ENCODE measurements around the gene ZNF69. TPM values are rescaled to one million over a fixed set of nuclear protein-coding genes. Genes with fewer than 3 reads are reported as not detected.

The ZNF69 gene
- total and polyA plus RNA-seq, 2 of the 4 experiments (the other 2 are of a cell fraction) = 2.7 to 12.0 TPM

DNA sequence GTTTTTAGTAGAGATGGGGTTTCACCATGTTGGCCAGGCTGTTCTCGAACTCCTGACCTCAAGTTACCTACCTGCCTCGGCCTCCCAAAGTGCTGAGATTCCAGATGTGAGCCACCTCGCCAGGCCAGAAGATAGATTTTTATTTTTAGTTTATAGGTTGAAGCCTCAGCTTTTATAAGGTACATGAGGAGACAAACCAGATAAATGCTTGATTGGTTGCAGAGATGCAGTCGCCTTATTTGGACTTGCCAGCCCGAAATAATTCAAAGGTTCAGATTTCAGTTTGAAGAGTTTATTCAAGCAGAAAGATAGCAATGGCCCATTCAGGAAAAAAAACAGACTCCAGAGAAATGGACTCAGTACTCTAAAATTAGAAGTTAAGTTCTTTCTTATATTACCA is 3.1 kb downstream of the ZNF69 start:
- Histone ChIP-seq H3K4me2 (ENCODE audit: low read depth, low read length) (no peak overlapping the region), H2AFZ (replicated peaks; ENCODE audit: low read length, poor library complexity) (no peak overlapping the region), H3K79me1 (ENCODE audit: low read depth in 1 of 2, low read length in 2 of 2) (peaks cover 25 to 26% of the 10 kb centered on the region in 2 experiments; a peak in 3 of 4 replicates), H3K27me3 (ENCODE audit: control insufficient read depth, insufficient read depth, low read length) (no peaks in the 10 kb centered on the region), H3K27ac (ENCODE audit: insufficient read depth, low read length) (no peak overlapping the region), H4K20me1 (ENCODE audit: insufficient read depth, low read length) (no peaks in the 10 kb centered on the region), H3K9me1 (ENCODE audit: insufficient read depth, low read length) (peaks cover 3% of the 10 kb centered on the region; the same call in 1 of the 2 replicates), H2BK120ac (ENCODE audit: low read depth, low read length) (no peak overlapping the region), H3K9ac (ENCODE audit: low read depth, low read length) (no peak overlapping the region), H4K5ac (ENCODE audit: low read depth, low read length) (no peak overlapping the region), H2BK15ac (ENCODE audit: low read depth, low read length) (no peak overlapping the region), H3K4me1 (ENCODE audit: control insufficient read depth, insufficient read depth, low read length) (peaks cover 2% of the 10 kb centered on the region; the same call in 1 of the 2 replicates), H3K4ac (ENCODE audit: low read depth, low read length) (no peak overlapping the region), H3K4me3 (ENCODE audit: insufficient read depth, low read depth, low read length) (no peak overlapping the region), H3K18ac (ENCODE audit: low read depth, low read length) (no peak overlapping the region), H3K36me3 (ENCODE audit: control insufficient read depth, insufficient read depth, low read length) (peaks cover 12% of the 10 kb centered on the region), H3K23ac (ENCODE audit: low read depth, low read length) (no peak overlapping the region), H2AK9ac (replicated peaks; ENCODE audit: low read depth, low read length, poor library complexity) (no peak overlapping the region), H4K91ac (ENCODE audit: insufficient read depth, low read depth, low read length) (no peak overlapping the region), H2BK5ac (ENCODE audit: low read depth, low read length, poor library complexity, severe bottlenecking) (no peak overlapping the region), H3K14ac (replicated peaks; ENCODE audit: low read depth, low read length) (no peak overlapping the region), H4K8ac (ENCODE audit: low read depth in 2 of 2, low read length in 2 of 2) (no peak overlapping the region), H2AK5ac (ENCODE audit: low read depth, low read length) (no peak overlapping the region), H3K9me3 (ENCODE audit: control insufficient read depth, insufficient read depth, low read length) (peaks cover 13% of the 10 kb centered on the region), H2BK20ac (ENCODE audit: low read depth, low read length) (no peak overlapping the region), H3K56ac (ENCODE audit: extremely low read depth, insufficient read depth, low read length) (no peak overlapping the region)
- ATAC-seq (ENCODE audit: low read depth) (no peak), DNase-seq (no peak)
- ChIA-PET POLR2A (ENCODE audit: unreplicated experiment) (no interaction called here), CTCF (no interaction called here)
- TF ChIP-seq RFX5 (IDR thresholded peaks at IDR 0.05; ENCODE audit: low read depth, low read length) (no peak), FOS (IDR thresholded peaks at IDR 0.05; ENCODE audit: low read depth, low read length) (no peak), RAD21 (IDR thresholded peaks at IDR 0.05; ENCODE audit: low read length) (no peak), SMC3 (IDR thresholded peaks at IDR 0.05; ENCODE audit: low read depth, low read length) (no peak), CHD1 (IDR thresholded peaks at IDR 0.05; ENCODE audit: low read depth, low read length) (no peak), POLR2A (IDR thresholded peaks at IDR 0.05; ENCODE audit: low read depth, low read length) (no peak), CEBPB (IDR thresholded peaks at IDR 0.05; ENCODE audit: low read depth, low read length) (no peak), MXI1 (IDR thresholded peaks at IDR 0.05; ENCODE audit: borderline replicate concordance, low read depth, low read length) (no peak), RCOR1 (IDR thresholded peaks at IDR 0.05; ENCODE audit: insufficient replicate concordance, low read length) (no peak), NFE2L2 (IDR thresholded peaks at IDR 0.05; ENCODE audit: low read depth, low read length) (no peak), ELK1 (IDR thresholded peaks at IDR 0.05; ENCODE audit: borderline replicate concordance, low read depth, low read length) (no peak), MAFK (IDR thresholded peaks at IDR 0.05; ENCODE audit: low read depth, low read length) (no peak), BHLHE40 (IDR thresholded peaks at IDR 0.05; ENCODE audit: low read depth, low read length) (no peak), MAZ (IDR thresholded peaks at IDR 0.05; ENCODE audit: borderline replicate concordance, low read depth, low read length) (no peak)
- TF ChIP-seq, protein P1, sequence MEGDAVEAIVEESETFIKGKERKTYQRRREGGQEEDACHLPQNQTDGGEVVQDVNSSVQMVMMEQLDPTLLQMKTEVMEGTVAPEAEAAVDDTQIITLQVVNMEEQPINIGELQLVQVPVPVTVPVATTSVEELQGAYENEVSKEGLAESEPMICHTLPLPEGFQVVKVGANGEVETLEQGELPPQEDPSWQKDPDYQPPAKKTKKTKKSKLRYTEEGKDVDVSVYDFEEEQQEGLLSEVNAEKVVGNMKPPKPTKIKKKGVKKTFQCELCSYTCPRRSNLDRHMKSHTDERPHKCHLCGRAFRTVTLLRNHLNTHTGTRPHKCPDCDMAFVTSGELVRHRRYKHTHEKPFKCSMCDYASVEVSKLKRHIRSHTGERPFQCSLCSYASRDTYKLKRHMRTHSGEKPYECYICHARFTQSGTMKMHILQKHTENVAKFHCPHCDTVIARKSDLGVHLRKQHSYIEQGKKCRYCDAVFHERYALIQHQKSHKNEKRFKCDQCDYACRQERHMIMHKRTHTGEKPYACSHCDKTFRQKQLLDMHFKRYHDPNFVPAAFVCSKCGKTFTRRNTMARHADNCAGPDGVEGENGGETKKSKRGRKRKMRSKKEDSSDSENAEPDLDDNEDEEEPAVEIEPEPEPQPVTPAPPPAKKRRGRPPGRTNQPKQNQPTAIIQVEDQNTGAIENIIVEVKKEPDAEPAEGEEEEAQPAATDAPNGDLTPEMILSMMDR (conservative IDR thresholded peaks at IDR 0.05; ENCODE audit: low read depth, low read length) = no peak
- TF ChIP-seq, protein P2, sequence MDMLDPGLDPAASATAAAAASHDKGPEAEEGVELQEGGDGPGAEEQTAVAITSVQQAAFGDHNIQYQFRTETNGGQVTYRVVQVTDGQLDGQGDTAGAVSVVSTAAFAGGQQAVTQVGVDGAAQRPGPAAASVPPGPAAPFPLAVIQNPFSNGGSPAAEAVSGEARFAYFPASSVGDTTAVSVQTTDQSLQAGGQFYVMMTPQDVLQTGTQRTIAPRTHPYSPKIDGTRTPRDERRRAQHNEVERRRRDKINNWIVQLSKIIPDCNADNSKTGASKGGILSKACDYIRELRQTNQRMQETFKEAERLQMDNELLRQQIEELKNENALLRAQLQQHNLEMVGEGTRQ (IDR thresholded peaks at IDR 0.05; ENCODE audit: low read depth, low read length) = no peak
- intact Hi-C loops (cut with micrococcal nuclease) = no loop called here
- in situ Hi-C loops (cut with MboI; ENCODE audit: low sequenced_read_pairs) = no loop called here
- dilution Hi-C loops (cut with HindIII; ENCODE audit: low sequenced_read_pairs, unreplicated experiment) = no loop called here
- 87% methylated on average over 3 of the region's 5 CpGs; no CpG with 5 or more reads in 1 of the 2 experiments for WGBS, 2 experiments (ENCODE audit: extremely low coverage in 2 of 2, insufficient read length in 1 of 2)
- no TSS peak for BruUV-seq (replicated peaks)
